Lung (tissue), 12 donors: ENCODE data around the gene PRPSAP1. TPM values are rescaled to one million over a fixed set of nuclear protein-coding genes. Genes with fewer than 3 reads are reported as not detected.

Experiments used
- ATAC-seq: fragments of 200-7000 bp; cut with Tn5 transposase; one replicate; pipeline ENCODE4 v1.9.1; 2020; ENCODE audit warnings: moderate number of reproducible peaks; ENCODE audit not compliant: insufficient read depth, low FRiP score
- DNase-seq, 3 donors: peaks; one replicate each; pipeline ENCODE4 v3.0.0-alpha.2; 2013 to 2017
- H3K27ac ChIP-seq, 2 donors: one replicate each; pipeline ENCODE4 v1.5.1; 2013; ENCODE audit warnings: mild to moderate bottlenecking in 2 of 2, moderate library complexity in 2 of 2, control low read depth in 1 of 2, inconsistent platforms in 1 of 2, low read depth in 1 of 2, low read length in 1 of 2
- H3K27me3 ChIP-seq, 3 donors: one replicate each; pipeline ENCODE4 v1.5.1; 2013; ENCODE audit warnings: low read length in 2 of 3; ENCODE audit not compliant: control insufficient read depth in 3 of 3, insufficient read depth in 3 of 3
- H3K36me3 ChIP-seq, 4 donors: one replicate each; pipeline ENCODE4 v1.5.1; 2013; ENCODE audit warnings: low read length in 4 of 4, mild to moderate bottlenecking in 1 of 4, moderate library complexity in 1 of 4; ENCODE audit not compliant: control insufficient read depth in 4 of 4, insufficient read depth in 4 of 4
- H3K4me1 ChIP-seq, 5 donors: one replicate each; pipeline ENCODE4 v1.5.1; 2013; ENCODE audit warnings: low read length in 5 of 5, mild to moderate bottlenecking in 2 of 5, moderate library complexity in 1 of 5; ENCODE audit not compliant: control insufficient read depth in 5 of 5, insufficient read depth in 5 of 5
- H3K4me3 ChIP-seq: one replicate; pipeline ENCODE4 v1.5.1; 2013; ENCODE audit warnings: mild to moderate bottlenecking, control low read depth, moderate library complexity
- H3K9ac ChIP-seq, 2 donors: one replicate each; pipeline ENCODE4 v1.5.1; 2013; ENCODE audit warnings: low read length in 2 of 2, control low read depth in 1 of 2; ENCODE audit not compliant: insufficient read depth in 1 of 2
- H3K9me3 ChIP-seq, 4 donors: one replicate each; pipeline ENCODE4 v1.5.1; 2013; ENCODE audit warnings: low read length in 3 of 4, mild to moderate bottlenecking in 1 of 4, moderate library complexity in 1 of 4; ENCODE audit not compliant: control insufficient read depth in 4 of 4, insufficient read depth in 3 of 4
- WGBS, 2 donors: extraction: QIAGEN DNeasy Blood & Tissue Kit; methylation state at CpG; one replicate each; pipeline ENCODE4 v1.1.7; 2013; 5-methylcytosine and 5-hydroxymethylcytosine counted together
- polyA plus RNA-seq, 2 donors: library from polyadenylated mRNA; stranded (reverse); fragments of 200-250 nt; gene quantifications; one replicate each; pipeline ENCODE4 v1.2.1, GENCODE V29; 2013
- total RNA-seq, 2 donors: library from RNA; depleted of rRNA in 1 of 2; stranded (reverse); fragments of >200 nt in 1 of 2; gene quantifications; one replicate each; pipeline ENCODE4 v1.2.1, GENCODE V29; 2014 to 2021
- TF ChIP-seq, protein P1 (sequence below): IDR thresholded peaks from 2 replicates; pipeline ENCODE4 v1.5.1; 2012; ENCODE audit warnings: mild to moderate bottlenecking; ENCODE audit errors: control extremely low read depth, extremely low read depth
- donor health status: control.
- donor health status: control.
- donor health status: Bipolar disorder and iron deficiency.
- donor health status: healthy.
- donor health status: DM: yes; HTN: yes; CAD: no.

The PRPSAP1 gene
- total and polyA plus RNA-seq, 4 donors, result 29.8 to 74.7 (median 34.6) TPM

DNA sequence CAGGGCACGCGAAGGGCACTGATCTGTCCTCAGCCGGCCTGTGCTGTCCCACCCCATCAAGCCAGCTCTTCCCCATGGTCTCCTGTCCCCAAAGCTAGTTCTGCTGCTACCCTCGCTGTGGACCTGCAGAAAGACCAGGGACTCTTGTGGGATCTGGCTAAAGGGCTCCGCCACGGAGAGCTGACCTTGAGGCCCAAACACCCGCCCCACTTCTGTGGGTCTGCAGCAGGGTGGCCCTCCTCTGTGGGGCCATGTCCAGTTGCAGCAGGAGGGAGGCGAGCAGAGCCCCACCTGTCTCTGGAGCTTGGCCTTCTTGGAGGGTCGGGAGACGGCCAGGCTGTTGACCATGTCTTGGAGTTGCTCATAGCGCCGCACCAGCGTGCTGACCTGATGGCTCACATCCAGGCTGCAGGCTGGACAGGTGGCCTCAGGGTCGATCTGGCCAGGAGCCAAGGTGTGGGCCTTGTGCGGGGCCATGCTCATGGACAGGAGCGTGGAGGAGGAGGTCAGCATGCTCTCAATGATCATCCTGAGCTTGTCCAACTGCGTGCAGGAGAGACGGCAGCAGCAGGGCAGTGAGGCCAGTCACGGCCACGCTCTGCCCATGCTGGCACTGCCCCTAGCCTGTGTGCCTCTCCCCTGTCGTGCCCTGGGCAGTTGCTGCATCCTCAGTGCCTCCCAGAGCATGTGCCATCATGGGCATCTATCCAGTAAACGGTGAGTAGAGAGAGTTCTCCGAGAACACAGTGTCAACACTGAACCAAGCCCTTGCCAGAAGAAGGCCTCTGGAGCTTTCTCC lies 71.9 kb downstream of the PRPSAP1 start:
- Histone ChIP-seq H3K27me3 (no peaks in the 10 kb centered on the region), H3K9me3 (no peaks in the 10 kb centered on the region), H3K4me1 (peaks cover 0 to 4% (median 3%) of the 10 kb centered on the region in 5 donors), H3K9ac (no peak overlapping the region), H3K4me3 (no peak overlapping the region), H3K36me3 (peaks cover 0 to 4% (median 0%) of the 10 kb centered on the region in 4 donors), H3K27ac (no peak overlapping the region)
- no peak for ATAC-seq
- WGBS, 2 donors, result 88 to 93% methylated on average over 21 to 23 of the region's 23 CpGs
- TF ChIP-seq, protein P1, sequence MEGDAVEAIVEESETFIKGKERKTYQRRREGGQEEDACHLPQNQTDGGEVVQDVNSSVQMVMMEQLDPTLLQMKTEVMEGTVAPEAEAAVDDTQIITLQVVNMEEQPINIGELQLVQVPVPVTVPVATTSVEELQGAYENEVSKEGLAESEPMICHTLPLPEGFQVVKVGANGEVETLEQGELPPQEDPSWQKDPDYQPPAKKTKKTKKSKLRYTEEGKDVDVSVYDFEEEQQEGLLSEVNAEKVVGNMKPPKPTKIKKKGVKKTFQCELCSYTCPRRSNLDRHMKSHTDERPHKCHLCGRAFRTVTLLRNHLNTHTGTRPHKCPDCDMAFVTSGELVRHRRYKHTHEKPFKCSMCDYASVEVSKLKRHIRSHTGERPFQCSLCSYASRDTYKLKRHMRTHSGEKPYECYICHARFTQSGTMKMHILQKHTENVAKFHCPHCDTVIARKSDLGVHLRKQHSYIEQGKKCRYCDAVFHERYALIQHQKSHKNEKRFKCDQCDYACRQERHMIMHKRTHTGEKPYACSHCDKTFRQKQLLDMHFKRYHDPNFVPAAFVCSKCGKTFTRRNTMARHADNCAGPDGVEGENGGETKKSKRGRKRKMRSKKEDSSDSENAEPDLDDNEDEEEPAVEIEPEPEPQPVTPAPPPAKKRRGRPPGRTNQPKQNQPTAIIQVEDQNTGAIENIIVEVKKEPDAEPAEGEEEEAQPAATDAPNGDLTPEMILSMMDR, result no peak
- DNase-seq, result no peak

DNA sequence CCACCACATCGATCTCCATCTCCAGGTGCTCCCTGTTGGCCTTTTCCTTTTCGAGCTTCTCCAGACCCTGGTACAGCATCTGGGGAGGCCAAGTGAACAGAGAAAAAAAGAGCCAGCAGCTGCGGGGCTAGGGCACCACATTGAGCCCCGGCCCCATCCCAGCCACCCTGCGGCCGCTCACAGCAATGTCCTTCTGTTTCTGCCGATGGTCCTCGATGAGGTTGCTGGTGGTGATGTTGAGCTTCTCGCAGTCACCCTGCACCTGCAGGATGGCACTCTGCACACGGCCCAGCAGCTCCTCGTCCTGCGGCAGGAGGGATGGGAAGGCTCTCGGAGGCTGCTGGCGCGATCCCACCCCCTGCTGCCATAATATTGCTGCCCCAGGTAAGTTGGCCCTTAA lies 73.1 kb downstream of the PRPSAP1 start:
- WGBS, 2 donors, result 94 to 95% methylated on average over 15 of the region's 15 CpGs
- no peak overlapping the region for H3K4me3 ChIP-seq
- no peaks in the 10 kb centered on the region for H3K9me3 ChIP-seq
- no peak for ATAC-seq
- H3K9ac ChIP-seq, result no peak overlapping the region
- H3K4me1 ChIP-seq, result peaks cover 0 to 4% (median 3%) of the 10 kb centered on the region in 5 donors
- H3K27me3 ChIP-seq, result no peaks in the 10 kb centered on the region
- DNase-seq, result no peak
- no peak overlapping the region for H3K27ac ChIP-seq
- H3K36me3 ChIP-seq, result peaks cover 0 to 4% (median 0%) of the 10 kb centered on the region in 4 donors
- TF ChIP-seq, protein P1, result no peak

DNA sequence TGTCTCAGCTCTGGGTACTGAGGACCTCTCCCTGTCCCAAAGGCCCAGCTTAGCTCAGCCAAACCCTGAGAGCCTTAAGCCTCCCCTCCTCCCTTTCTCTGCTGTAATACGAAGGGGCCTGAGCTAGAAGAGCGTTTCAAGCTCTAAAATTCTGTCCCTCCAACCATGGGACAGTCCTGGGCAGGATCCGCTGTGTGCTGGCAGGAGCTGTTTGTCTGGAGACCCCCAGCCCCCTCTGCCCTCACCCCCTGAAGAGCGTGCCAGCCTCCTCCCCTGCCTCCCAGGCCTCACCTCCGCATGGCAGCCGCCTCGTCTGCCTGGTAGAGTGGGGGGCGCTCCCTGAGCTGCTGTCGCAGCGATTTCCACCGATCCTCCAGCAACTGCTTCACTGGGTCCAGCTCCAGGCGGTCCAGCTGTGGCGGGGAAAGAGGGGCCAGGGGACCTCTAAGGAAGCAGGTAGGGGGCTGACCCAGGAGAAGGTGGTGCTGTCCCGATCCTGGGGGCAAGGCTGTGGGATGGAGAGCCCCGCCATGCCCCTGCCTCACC lies 73.9 kb downstream of the PRPSAP1 start:
- Histone ChIP-seq H3K4me3 (no peak overlapping the region), H3K9me3 (no peaks in the 10 kb centered on the region), H3K9ac (no peak overlapping the region), H3K36me3 (peaks cover 0 to 4% (median 0%) of the 10 kb centered on the region in 4 donors), H3K27ac (no peak overlapping the region), H3K4me1 (peaks cover 0 to 4% (median 3%) of the 10 kb centered on the region in 5 donors), H3K27me3 (no peaks in the 10 kb centered on the region)
- TF ChIP-seq, protein P1, result no peak
- ATAC-seq (no peak), DNase-seq (no peak)
- 86 to 88% methylated on average over 14 to 15 of the region's 15 CpGs for WGBS, 2 donors
